Measurements from ENCODE around the gene CLIP4. TPM values are rescaled to one million over a fixed set of nuclear protein-coding genes. Genes with fewer than 3 reads are reported as not detected.

CLIP4 gene
- total RNA-seq, 1 donor from 2014 or later: 61.1 TPM

DNA sequence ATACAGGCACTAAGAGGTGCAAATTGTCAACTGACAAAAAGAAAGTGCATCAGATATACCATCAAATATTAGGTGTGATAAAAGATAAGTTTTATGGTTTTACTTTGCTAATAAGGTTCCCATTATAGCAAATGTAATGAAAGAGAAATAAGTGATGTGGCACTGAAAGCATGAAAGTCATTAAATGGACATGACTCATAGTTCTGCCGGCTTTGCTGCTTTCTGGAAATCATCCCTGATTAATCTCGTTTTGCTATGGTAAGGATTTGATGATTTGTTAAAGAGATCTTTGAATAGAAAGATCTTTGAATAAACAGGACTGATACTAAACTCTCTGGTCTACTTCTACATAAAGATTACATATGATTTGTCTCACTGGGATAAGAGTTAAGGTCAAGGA is 72.7 kb downstream of the CLIP4 start:
- H3K36me3 ChIP-seq: peaks cover 5% of the 10 kb centered on the region
- intact Hi-C loops (cut with DNase I): no loop called here
- no peak for ATAC-seq
- H3K4me3 ChIP-seq: no peak overlapping the region
- no peak for DNase-seq
- H3K27ac ChIP-seq: no peak overlapping the region
- H3K27me3 ChIP-seq: no peaks in the 10 kb centered on the region
- no peaks in the 10 kb centered on the region for H3K4me1 ChIP-seq
- no peaks in the 10 kb centered on the region for H3K9me3 ChIP-seq
- TF ChIP-seq, protein P1, sequence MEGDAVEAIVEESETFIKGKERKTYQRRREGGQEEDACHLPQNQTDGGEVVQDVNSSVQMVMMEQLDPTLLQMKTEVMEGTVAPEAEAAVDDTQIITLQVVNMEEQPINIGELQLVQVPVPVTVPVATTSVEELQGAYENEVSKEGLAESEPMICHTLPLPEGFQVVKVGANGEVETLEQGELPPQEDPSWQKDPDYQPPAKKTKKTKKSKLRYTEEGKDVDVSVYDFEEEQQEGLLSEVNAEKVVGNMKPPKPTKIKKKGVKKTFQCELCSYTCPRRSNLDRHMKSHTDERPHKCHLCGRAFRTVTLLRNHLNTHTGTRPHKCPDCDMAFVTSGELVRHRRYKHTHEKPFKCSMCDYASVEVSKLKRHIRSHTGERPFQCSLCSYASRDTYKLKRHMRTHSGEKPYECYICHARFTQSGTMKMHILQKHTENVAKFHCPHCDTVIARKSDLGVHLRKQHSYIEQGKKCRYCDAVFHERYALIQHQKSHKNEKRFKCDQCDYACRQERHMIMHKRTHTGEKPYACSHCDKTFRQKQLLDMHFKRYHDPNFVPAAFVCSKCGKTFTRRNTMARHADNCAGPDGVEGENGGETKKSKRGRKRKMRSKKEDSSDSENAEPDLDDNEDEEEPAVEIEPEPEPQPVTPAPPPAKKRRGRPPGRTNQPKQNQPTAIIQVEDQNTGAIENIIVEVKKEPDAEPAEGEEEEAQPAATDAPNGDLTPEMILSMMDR (IDR thresholded peaks at IDR 0.05): no peak

DNA sequence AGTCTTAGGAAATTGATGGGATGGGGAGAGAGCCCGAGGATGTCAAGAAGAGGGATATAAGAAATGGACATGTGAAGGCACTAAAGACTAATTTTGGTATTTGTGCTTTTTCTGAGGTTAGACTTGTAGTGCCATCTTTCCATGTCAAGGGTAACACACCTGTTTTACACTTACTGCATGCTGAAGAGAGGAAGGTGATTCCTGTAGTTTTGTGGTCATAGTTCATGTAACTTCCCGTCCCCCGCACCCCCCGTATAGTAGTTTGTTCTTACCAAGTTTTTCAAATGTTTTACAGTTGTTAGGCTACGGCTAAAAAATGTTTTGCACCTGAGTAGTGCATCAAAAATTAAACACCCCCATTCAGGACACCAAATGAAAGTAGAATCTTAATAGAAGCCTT is 73.8 kb downstream of the CLIP4 start:
- intact Hi-C loops (cut with DNase I): no loop called here
- ATAC-seq (no peak), DNase-seq (no peak)
- H3K36me3 ChIP-seq: peaks cover 5% of the 10 kb centered on the region
- H3K4me1 ChIP-seq: no peaks in the 10 kb centered on the region
- H3K9me3 ChIP-seq: no peaks in the 10 kb centered on the region
- no peaks in the 10 kb centered on the region for H3K27me3 ChIP-seq
- no peak overlapping the region for H3K4me3 ChIP-seq
- TF ChIP-seq, protein P1 (IDR thresholded peaks at IDR 0.05): no peak
- H3K27ac ChIP-seq: no peak overlapping the region

DNA sequence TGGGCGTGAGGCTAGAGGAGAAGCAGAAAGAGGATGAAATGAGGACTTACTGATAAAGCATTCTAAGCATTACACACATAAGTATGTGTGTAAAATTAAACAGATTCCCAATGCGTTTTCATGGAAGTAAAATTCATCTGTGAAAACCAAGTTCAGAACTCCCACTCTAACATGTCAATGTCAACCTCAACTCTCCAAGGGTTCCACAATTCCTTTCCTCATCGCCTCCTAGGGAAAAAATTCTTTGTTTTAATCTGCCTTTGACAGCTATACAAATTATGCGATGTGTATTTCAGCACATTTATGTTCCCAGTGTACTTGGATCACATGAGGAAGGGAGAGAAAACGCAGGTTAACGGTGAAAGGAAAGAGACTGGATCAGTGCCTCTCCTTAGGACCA is 76.6 kb downstream of the CLIP4 start:
- Histone ChIP-seq H3K4me3 (no peak overlapping the region), H3K36me3 (peaks cover 5% of the 10 kb centered on the region), H3K4me1 (no peaks in the 10 kb centered on the region), H3K27me3 (no peaks in the 10 kb centered on the region), H3K9me3 (no peaks in the 10 kb centered on the region), H3K27ac (no peak overlapping the region)
- intact Hi-C loops (cut with DNase I): loop anchor here (10.0 kb wide), 1 partner anchor 217 kb away; no protein-coding TSS in a partner anchor
- ATAC-seq (no peak), DNase-seq (no peak)
- TF ChIP-seq, protein P1 (IDR thresholded peaks at IDR 0.05): no peak

DNA sequence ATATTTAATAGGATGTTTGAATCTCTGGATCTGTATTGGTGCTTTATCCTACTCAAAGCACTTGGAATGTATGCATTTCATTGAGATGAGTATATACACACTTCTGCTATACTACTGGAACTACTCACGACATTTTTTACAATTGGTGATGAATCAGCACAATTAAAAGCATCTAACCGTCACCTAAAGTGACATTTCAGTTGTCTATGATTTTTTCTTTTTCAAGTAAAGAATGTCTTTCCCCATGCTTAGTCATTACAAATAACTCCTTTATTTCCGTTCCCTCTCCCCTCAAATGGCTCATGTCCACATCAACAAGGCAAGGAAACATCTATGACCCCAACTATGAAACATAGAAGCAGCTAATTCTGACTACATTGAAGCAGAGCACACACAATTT is 77.3 kb downstream of the CLIP4 start:
- TF ChIP-seq, protein P1 (IDR thresholded peaks at IDR 0.05): no peak
- Histone ChIP-seq H3K27me3 (no peaks in the 10 kb centered on the region), H3K4me1 (no peaks in the 10 kb centered on the region), H3K36me3 (peaks cover 5% of the 10 kb centered on the region), H3K27ac (no peak overlapping the region), H3K9me3 (no peaks in the 10 kb centered on the region), H3K4me3 (no peak overlapping the region)
- DNase-seq: no peak
- no peak for ATAC-seq
- intact Hi-C loops (cut with DNase I): loop anchor here (10.0 kb wide), 1 partner anchor 218 kb away; no protein-coding TSS in a partner anchor

DNA sequence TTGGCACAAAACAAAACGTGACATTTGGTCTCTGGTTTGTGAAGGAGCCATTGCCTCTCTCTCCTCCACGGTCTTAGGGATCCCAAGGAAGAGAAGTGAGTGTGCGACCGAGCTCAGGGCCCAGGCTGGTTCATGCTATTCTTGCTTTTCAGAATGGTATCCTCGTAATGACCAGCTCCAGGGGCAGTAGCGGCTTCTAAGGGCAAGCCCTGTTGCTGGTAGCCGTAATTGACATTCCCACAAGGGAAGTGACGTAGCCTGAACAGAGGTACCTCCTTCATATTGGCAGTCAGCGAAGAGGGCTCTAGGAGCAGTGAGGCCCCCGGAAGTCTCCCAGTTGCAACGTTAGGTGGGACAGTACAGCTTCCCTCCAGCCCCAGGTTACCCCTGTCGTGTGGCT is 77.9 kb downstream of the CLIP4 start:
- TF ChIP-seq, protein P1 (IDR thresholded peaks at IDR 0.05): no peak
- Histone ChIP-seq H3K9me3 (no peaks in the 10 kb centered on the region), H3K27ac (no peak overlapping the region), H3K36me3 (peaks cover 5% of the 10 kb centered on the region), H3K27me3 (no peaks in the 10 kb centered on the region), H3K4me3 (no peak overlapping the region), H3K4me1 (no peaks in the 10 kb centered on the region)
- DNase-seq (no peak), ATAC-seq (no peak)
- intact Hi-C loops (cut with DNase I): loop anchor here (10.0 kb wide), 1 partner anchor 218 kb away; no protein-coding TSS in a partner anchor

DNA sequence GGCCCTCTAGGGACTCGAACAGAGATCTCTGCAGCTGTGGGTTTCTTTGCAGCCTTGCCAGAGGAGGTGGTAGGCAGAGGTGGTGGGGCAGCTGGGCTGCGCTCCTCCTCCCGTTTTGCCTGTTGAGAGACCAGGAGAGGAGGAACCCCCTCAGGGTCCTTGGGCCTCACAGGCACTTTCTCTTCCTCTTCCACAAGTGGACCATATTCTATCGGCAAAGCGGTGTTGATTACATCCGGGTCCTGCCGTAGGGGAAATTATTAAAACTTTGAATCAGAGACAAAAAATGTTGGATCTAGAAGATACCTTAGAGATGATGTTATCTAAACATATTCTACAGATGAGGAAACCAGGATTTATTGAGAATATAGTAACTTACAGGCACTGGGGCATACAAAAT is 78.5 kb downstream of the CLIP4 start:
- Histone ChIP-seq H3K4me3 (no peak overlapping the region), H3K27ac (no peak overlapping the region), H3K27me3 (no peaks in the 10 kb centered on the region), H3K9me3 (no peaks in the 10 kb centered on the region), H3K4me1 (no peaks in the 10 kb centered on the region), H3K36me3 (peaks cover 5% of the 10 kb centered on the region)
- DNase-seq: no peak
- TF ChIP-seq, protein P1 (IDR thresholded peaks at IDR 0.05): no peak
- no peak for ATAC-seq
- intact Hi-C loops (cut with DNase I): loop anchor here (10.0 kb wide), 1 partner anchor 219 kb away; no protein-coding TSS in a partner anchor
